SIG-M5 treated with dmso at 0.1 percent for 504 hours (cell line): ENCODE results near the gene RUNX1.
"Not testable (repeated sequence)": the region's sequence is repeated elsewhere in the genome, so short reads cannot be mapped to it uniquely, and the experiment has no call there.

ENCODE experiments used
- DNase-seq: peaks from one replicate; lab custom pipeline; 2025; ENCODE audit not compliant: unreplicated experiment; lab: John Stamatoyannopoulos, UW

Gene RUNX1

DNA sequence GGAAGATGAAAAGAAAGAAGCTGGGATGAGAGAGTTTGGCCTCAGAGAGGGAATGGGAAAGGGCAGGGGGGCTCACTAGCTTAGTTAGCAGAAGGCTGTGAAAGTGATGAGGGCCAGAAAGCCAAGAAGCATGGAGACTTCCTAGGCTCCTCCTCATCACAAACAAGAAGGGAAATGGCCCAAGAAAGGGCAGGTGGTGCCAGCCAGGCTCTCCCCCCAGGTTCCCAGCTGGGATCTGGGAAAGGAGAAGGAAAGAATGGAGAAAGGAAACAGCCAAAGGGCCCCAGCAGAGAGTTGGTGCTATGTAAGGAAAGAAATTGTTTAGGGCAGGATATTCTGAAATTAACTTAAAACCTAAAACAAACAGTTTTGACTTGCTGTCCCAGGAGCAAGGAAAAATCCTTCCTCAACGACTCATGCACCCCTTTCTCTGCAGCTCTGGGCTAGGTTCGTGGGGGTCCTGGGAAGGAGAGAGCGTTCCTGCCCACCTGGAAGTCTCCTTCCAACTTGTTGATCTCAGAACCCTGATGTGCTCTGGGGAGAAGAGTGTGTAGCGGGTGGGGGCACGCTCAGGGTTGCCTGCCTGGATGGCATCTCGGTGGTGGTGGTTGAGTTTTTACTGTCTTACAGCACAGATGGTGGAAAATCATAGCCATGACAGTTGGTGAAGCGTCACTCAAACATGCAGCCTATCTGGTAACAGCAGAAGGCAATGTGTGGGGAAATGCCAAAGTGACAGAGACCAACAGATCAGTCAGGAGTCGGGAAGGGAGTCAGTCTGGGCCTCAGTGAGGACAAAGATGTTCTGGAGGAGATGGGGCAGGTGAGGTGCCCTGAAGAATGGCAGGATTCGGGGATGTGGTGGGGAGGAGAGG, 233.0 kb downstream of the RUNX1 start:
- no peak for DNase-seq

DNA sequence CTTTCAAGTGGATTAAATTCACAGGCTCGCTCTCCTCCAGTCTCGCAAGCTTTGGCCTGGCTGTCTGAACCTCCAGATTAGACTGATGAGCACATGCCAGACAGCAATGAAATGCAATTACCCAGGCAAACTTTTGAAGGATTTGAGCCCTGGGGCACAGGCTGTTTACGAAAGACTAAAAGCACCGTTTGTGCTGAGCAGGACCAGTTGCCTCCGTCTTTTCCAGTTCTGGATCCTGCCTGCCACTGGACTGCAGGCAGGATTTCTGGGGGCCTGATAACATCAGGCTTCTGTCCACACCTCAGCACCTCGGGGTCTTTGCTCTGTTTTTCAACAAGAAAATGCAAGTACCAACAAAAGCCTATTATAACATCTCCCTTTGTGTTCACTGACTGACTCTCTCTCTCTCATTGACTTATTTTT, 234.6 kb downstream of the RUNX1 start:
- DNase-seq = no peak

DNA sequence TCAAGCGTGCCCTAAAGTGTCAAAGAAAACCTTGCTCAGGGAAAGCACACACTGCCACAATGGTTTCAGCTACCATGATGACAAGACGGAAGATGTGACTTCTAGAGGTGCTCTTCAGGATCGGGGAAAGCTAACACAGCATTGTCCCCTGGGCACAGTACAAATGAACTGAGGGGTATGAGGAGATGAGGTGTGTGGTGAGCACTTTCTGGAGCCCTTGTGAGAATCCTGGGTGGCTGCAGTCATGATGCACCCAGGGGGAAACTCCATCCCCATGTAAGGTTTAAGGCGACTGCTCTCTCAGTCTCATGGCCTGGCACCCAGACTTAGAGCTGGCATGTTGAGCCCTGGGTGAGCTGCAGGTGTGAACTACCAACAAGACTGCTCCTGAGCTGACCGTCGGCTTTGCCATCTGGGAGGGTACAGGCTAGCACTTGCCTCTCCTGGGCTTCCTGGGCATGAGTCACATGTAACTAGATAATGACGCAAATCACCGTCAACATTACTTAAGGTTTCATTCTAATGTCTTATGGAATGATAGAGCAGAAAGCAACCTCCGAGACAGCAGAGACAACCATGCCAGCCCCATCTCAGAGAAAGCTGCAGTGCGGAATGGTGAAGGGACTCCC, 235.7 kb downstream of the RUNX1 start:
- DNase-seq = no peak

DNA sequence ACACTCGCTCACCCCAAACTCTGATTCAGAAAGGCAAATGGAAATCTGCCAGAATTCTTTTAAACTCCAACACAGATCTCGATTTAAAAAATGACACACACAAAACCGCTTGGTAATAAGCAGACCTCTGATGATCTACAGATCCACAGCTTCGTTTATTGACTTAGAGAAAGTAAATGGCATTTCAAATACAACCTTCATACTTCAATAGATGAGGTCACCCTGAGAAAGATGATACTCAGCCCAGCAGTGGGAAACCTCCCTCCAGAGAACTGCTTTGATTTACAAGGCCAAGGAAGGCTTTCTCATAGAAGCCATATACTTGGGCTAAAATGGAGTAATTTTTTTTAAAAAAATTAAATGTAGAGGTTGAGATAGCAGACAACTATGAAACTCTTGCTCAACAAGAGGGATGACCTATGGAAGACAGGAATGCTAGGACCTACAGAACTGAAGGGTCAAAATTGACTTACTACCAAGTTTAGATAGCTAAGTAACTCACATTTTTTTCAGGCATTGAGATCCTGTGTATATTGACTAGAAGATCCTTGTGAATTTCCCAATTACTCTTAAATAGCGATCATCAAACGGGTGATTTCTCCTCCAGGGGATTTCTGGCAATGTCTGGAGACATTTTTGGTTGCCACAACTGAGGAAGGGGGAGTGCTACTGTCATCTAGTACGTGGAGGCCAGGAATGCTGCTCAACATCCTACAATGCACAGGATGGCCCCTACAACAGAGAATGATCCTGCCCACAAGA, 236.4 kb downstream of the RUNX1 start:
- DNase-seq = no peak

DNA sequence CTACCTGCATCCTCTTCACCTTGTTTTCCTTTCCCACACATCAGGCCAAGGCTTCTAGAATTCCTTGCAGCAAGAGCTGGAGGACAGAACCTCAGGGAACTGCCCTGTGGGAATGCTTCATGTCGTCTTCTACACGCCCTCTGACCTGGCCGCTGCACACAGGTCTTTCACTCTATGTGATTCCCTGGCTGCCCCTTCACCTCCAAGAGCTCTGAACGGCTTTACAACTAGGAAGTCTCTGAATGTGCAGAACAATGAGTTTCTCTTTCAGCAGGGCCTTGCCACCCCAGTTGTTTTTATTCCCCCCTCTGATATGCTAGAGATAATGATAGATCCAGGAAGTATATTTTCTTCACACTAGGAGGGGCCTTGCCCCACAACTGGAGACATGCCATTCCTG, 237.7 kb downstream of the RUNX1 start:
- DNase-seq = no peak

DNA sequence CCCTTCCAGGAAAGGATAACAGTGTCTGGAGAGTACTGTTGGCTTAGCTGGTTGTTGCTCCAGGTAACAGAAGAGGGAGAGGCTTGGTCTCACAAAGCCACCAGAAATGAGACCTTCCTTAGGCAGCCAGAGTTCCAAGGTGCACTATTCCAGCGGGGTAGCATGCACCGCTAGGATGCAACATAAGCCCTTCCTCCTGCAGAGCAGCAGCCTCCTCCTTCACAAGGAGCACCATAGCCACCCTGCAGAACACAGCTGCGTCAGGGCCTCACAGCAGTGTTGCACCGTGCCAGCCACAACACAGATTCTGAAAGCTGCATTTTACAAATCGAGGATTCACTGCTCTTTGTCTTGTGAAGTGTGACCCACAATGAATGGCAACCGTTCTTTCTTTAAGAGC, 238.3 kb downstream of the RUNX1 start:
- no peak for DNase-seq

DNA sequence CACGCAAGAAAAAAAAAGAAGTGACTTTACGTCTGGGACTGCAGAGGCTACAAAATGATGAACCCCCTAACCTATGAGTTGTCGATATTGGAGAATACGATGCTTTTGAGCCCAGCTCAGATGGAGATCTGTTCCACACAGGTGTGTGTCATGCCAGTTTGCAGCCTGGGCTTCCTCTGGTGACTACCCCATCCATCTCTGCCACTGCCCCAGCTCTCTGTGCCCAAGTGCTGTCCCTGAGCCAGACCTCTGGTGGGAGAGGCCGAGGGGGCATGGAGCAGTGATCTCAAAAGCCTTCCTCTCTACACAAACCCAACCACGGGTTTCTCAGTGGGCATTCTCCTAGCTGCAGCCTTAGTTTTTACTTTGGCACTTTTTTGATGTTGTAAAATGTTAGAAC, 239.3 kb downstream of the RUNX1 start:
- no peak for DNase-seq

DNA sequence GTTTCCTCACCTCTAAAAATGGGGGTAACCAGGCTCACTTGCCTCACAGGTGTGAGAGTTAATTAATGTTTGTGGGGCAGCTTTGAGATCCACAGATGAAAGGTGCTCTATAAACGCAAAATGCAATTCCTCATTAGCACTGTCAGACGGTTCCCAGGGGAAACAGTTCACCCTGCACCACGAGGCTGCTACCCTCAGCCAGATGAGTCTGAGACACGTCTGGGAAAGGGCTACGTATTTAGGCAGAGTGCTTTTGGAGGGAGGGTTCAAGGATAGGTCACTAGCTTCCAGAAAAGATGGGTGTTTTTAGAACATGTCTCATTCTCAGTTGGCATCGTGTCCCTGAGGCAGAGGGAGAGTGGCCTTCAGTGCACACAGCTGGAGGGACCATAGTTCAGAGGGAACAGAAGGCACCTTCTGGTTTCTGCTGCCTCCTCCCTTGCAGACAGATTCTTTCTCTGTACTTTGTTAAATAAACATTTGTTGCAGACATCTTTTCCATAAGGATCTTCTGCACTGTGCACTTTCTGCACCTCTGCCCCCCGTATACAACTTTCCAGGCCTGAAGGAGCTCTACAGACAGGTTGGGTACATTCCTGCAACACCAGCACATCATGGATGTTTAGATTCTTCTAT, 240.4 kb downstream of the RUNX1 start:
- DNase-seq = no peak

DNA sequence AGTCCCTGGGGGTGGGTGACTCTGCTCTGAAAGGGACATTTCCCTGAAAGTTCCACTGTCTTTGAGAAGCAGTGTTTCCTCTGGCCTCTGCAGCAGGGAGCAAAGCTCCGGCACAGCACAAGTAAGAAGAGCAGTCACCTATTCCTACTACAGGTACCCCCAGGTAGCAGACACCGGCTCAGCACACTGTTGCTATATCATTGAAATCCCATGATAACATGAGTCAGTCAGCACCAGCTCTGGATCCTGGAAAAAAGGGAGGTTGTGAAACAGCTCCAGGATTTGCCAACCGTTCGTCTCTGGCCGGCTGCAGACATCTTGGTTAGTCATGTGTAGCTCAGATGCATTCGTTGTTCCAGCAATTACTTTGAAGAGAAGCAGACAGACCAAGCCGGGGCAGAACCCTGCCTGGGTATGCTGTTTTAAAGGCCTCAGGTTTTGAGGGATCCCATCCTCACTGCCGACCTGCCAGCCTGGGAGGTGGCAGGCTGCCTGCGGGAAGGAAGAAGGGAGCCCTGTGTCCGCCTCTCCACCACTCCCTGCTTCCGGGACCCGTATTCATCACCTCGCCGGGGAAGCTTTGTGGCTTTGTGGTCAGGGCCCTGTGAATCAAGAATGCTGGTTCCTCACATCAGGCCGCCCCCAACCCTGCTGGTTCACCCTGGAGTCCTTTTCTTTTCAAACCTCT, 241.1 kb downstream of the RUNX1 start:
- DNase-seq = peak; percentile 54

DNA sequence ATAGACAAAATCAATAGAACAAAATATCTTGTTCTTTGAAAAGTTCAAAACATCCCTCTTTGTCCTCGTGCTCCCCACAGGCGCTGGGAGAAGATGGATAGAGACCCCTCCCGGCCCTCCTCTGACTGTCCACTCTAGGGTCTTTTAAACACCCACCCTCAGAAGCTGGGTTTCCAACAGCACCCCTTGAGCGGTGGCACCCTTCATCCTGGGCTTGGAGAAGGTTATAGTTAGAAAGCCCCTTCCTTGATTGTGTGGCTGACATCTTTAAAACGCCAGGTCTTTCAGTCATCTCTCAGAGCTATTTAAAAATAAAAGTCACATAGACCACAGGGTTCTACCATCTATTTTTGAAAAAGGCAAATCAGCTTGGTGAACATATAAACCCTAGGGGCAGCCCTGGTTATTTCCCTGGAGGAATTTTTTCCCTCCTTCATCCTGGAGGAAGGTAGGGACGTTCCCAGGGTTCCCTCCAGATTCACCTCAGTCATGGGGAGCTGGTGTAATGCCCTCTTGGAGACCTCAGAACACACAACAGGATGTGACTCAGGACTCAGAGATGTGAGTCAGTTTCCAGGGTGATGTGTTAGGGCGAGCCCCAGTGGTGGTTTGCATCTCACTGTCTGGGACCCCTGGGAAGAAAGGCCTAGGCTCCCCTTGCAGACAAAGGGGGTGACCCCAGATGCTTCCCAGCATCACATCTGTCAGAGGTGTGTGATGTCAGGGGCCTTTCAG, 241.8 kb downstream of the RUNX1 start:
- DNase-seq = peak; percentile 60

DNA sequence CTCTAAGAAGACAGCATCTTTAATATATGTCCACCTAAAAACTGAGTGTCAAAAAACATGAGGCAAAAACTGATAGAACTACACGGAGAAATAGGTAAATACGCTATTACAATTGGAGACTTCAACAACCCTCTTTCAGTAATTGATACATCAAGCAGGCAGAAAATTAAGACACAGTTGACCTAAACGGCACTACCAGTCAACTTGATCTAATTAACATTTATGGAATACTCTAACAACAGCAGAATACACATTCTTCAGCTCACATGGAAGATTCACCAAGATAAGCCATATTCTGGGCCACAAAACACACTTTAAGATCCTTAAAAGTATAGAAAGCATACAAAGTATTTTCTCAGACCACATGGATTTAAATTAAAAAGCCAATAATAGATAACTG, 242.7 kb downstream of the RUNX1 start:
- DNase-seq = no peak

DNA sequence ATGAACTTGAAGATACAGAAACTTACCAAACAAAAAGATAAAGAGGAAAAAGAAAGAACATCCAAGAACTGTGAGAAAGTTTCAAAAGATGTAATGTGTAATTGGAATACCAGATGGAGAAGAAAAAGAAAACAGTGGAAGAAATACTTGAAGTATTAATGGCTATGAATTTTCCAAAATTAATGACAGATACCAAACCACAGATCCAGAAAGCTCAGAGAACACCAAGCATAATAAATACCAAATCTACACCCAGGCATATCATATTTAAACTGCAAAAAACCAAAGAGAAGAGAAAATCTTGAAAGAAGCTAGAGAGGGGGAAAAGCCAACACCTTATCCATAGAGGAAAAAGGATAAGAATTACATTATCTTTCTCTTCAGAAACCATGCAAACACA, 243.9 kb downstream of the RUNX1 start:
- DNase-seq = no peak

DNA sequence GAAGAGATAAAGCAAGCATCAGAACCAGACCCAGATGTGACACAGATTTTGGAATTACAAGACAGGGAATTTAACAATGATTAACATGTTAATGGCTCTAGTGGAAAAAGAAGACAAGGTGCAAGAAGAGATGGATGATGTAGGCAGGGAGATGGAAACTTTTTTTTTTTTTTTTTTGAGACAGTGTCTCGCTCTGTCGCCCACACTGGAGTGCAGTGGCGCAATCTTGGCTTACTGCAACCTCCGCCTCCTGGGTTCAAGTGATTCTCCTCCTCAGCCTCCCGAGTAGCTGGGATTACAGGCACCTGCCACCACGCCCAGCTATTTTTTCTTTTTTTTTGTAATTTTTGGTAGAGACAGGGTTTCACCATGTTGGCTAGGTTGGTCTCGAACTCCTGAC, 244.5 kb downstream of the RUNX1 start:
- DNase-seq = not testable (repeated sequence)

DNA sequence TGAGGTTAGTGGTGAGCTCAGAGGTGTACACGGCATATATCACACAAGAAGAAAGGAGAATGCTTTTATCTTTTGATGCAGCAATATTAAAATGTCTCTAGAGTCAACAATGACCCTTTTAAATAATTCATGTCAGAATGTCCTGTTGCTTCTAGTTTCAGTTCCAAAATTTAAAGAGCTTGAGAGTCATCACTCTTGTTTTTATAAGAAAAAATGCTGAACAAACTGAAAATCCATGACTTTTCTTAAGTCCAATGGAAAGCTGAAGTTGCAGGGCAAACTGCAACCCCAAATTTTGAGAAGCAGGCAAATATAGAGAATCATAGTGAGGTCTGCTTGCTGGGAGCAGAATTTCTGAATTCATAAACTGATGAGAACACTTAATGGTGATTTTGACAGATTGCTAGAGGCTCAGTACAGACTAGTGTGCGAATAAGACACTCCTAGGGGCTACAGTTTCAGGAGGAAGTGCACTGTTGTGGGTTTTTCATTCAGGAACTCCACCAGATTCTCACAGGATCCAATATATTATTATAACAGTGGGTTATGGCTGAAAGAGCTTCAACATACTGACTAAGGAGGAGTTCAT, 245.2 kb downstream of the RUNX1 start:
- no peak for DNase-seq

DNA sequence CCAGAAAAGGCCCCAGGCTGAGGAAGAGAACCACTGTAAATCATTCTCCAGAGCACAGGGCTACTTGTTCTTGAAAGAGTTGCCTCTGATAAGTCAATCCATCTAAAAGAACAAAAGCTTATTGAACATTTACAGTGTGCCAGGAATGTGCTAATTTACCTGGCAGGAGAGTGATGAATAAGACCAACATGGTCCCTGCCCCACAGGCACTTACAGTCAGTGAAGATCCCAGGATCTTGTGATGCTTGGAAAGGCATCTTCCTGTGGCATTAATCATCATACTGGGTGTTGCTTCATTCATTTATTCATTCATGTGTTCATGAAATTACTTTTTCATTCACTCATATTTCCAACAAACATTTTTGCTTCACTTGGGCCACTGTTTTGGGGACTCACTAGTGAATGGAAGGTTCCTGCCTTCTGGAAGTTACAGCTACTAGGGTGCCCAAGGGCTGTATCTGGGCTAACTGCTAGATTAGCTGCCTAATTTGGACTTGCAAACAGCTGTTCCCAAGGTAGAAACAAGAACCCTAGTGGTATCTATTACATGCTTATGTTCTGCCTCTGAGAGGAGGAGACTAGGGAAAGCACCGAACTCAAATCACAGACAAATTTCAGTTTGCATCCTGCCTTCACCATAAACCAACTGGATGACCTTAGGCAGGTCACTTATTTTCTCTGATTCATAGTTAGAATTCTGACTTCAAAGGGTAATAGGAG, 246.8 kb downstream of the RUNX1 start:
- DNase-seq = no peak

DNA sequence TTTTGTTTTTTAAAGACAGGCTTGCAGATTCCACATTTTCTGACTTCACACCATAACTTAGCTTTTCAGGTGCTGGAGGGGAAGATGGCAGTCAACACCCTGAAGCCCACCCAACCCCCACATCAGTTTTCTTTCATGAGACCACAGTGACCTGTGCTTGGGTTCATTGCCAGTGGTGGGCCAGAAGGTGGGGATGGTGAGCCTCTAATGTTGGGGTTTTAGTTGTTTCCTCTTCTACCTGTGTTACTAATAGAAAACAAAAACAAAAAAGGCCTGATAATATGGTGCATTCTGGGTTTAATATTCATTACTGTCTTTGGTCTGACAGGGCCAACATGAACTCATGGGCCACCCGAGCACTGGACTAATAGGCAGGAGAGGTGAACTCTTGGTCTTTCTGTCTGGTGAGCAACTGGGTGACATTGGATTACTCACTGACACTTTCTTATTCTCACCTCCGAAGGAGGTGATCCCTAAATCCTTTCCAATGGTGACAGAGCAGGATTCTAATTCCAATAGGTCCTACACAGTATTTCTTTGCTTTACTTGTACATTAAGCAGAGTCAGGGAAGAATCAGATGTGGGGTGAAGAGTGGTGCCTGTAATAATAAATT, 247.5 kb downstream of the RUNX1 start:
- DNase-seq = no peak

DNA sequence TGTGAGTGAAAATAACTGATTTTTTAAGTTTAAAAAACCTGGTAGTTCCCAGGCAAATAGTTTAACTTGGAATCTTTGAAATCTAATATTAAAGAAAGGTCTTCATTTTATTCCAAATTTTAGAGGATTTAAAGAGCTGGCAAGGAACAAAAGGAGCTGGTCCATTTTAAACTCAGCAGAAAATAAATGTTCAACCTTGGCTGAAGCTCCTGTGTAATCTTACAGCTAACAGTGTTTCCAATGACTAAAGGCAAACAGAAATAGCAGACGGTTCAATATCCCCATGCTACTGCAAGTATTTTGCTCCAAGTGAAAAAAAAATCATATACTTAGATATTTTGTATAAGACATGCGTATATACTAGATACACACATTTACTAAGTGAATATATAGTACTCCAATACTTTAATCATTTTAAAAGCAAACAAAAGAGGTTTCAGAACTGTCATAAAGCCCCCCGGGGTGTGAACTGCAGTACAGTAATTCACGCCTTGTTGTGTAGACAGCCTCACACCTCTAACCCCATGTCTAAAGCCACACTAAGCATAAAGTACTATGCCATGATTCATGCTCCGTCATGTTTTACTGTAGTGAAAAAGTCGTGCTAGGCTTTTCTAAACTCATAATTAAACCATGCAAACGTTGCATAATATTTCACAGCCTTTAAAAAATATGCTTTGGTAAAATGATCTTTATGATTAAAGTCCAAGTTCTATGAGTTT, 248.1 kb downstream of the RUNX1 start:
- no peak for DNase-seq

DNA sequence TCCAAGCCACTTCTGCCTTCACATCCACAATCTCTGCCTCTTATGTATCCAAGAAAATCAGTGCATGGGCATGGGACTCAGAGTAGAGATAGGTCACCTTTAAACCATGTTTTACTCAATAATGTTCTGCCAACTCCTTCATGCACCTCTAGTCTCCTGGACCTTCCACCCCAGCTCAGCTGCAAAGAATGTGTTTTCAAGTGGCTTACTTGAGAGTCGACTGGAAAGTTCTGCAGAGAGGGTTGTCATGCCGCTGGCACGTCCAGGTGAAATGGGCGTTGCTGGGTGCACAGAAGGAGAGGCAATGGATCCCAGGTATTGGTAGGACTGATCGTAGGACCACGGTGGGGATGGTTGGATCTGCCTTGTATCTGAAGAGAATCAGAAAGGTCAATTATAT, 250.0 kb downstream of the RUNX1 start:
- DNase-seq = no peak
